Transverse colon (tissue), 4 donors: ENCODE data around the gene EHD4.

ENCODE experiments used
- EP300 ChIP-seq: sonication (generic); formaldehyde crosslinking; IDR thresholded peaks from one replicate; pipeline ENCODE4 v1.6.1; 2017; ENCODE audit warnings: antibody characterized with exemption, low read depth
- POLR2A ChIP-seq: fragments of 450-650 bp; IDR thresholded peaks from one replicate; pipeline ENCODE4 v1.6.1; 2016; ENCODE audit warnings: antibody characterized with exemption, mild to moderate bottlenecking, moderate library complexity
- POLR2AphosphoS5 ChIP-seq, 3 donors: sonication (generic); formaldehyde crosslinking; IDR thresholded peaks; one replicate each; pipeline ENCODE4 v1.6.1; 2016; ENCODE audit warnings: antibody characterized with exemption in 3 of 3
- TF ChIP-seq, protein P1 (sequence below), 5 experiments: fragments of 200-600 bp in 3 of 5; fragments of 450-650 bp in 2 of 5; sonication (generic) in 3 of 5; IDR thresholded peaks; 1 replicate in 2 of 5; 2 replicates in 3 of 5; pipeline ENCODE4 v1.5.1; 2016 to 2017; ENCODE audit warnings: antibody characterized with exemption in 5 of 5, inconsistent platforms in 3 of 5, mild to moderate bottlenecking in 2 of 5, moderate library complexity in 1 of 5

GRCh38 chr15:41891946-41892345 is 80.4 kb downstream of the EHD4 start:
- TF ChIP-seq, protein P1, sequence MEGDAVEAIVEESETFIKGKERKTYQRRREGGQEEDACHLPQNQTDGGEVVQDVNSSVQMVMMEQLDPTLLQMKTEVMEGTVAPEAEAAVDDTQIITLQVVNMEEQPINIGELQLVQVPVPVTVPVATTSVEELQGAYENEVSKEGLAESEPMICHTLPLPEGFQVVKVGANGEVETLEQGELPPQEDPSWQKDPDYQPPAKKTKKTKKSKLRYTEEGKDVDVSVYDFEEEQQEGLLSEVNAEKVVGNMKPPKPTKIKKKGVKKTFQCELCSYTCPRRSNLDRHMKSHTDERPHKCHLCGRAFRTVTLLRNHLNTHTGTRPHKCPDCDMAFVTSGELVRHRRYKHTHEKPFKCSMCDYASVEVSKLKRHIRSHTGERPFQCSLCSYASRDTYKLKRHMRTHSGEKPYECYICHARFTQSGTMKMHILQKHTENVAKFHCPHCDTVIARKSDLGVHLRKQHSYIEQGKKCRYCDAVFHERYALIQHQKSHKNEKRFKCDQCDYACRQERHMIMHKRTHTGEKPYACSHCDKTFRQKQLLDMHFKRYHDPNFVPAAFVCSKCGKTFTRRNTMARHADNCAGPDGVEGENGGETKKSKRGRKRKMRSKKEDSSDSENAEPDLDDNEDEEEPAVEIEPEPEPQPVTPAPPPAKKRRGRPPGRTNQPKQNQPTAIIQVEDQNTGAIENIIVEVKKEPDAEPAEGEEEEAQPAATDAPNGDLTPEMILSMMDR (IDR thresholded peaks at IDR 0.05): no peak
- no peak for TF ChIP-seq POLR2AphosphoS5 (IDR thresholded peaks at IDR 0.05)
- TF ChIP-seq POLR2A: no peak
- TF ChIP-seq EP300: no peak
